Stimulated activated CD8-positive, alpha-beta memory T cell treated with anti-CD3 and anti-CD28 coated beads, Interleukin-7, amount 100 ng/mL, for 4 hours (primary cell): ENCODE measurements around the gene OPRM1.

Source experiments
- DNase-seq, 2 donors: peaks; one replicate each; pipeline ENCODE4 v3.0.0-alpha.2; 2020; ENCODE audit warnings: low read depth in 2 of 2

Gene OPRM1

DNA sequence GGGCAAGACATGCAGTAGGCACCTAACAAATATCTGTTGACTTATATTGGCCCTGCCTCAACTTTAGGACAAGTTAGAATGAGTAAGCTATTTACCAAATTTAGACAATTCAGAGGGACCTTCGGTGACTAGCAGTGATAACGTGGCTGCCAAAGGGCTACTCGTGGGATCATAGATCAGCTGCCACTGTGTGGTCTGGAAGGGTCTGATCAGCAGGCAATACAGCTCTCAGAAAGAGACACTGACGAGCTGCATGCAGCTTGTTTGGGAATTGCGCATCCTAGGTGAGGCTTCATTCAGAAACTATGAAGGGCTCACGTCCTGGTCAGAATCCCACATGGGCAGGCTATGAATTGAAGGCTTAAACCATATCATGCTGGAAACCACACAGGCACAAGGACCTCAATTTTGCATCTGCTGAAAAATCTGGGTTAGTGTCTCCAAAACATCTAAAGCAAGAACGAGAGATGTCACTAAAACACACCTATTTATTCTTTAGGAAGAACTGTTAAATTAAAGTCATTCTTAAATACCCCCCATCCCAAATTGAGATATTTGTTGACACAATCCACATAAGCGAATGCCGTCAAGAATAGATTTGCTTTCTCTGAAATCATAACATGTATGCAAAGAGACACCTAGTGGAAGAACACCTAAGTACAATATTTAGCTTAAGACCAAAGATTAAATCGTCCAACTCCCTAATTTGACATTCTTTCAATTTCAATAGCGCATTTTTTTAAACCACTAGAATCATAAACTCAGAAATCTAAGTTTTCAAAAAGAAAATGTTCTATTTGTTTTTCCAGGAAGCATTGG, 238.0 kb downstream of the OPRM1 start:
- DNase-seq = no peak

DNA sequence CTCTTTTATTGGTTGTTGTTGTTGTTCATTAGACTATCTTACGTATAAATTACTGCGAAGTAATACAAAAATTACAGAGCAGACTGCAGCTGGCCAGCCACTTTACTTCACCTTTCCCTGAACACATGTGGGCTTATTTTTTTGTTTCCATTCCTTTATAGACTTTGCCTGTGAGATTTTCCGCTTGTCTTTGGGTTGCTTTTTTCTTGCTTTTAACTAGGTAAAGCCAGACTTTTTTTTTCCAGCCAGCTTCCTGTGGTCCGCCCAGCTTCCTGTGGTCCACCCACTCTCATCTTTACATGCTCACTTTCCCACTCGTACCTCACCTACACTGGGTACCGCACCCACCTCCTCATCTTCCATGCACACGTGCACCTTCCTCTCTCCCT, 238.6 kb downstream of the OPRM1 start:
- DNase-seq = peak; percentile 23 to 31

DNA sequence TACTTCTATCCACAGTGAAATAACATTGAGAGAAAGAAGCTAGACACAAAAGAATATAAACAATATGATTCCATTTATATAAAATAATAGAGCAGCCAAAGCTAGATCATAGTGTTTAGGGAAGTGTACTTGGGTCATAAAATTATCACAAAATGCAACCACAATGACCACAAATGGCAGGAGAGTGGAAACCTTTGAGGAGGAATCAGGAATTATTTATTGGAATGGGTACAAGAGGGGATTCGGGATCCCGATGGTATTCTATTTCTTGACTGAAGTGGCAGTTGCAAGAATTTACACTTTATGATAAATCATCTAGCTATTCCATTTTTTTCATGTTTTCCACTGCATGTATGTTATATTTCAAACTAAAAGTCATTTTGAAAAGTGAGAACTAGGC, 241.5 kb downstream of the OPRM1 start:
- DNase-seq = no peak

DNA sequence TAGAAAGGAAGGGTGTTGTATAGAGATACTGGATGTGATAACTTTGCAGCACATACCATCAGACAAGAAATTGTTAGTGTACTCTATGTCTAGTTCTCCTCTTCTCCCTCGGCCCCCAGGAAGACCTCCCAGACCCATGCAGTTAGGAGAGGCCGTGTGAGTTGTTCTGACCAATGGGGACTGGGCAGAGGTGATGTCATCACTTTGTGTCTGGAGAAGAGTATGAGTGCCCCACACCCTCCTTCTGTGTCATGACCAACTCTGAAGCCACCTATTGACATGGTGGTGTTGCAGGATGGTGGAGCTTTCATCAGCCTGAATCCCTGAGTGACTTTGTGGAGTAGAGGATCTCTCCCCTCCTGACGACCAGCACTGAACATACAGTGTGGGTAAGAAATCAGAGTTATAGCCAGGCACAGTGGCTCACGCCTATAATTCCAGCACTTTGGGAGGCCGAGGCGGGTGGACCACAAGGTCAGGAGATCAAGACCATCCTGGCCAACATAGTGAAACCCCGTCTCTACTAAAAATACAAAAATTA, 245.3 kb downstream of the OPRM1 start:
- no peak for DNase-seq

DNA sequence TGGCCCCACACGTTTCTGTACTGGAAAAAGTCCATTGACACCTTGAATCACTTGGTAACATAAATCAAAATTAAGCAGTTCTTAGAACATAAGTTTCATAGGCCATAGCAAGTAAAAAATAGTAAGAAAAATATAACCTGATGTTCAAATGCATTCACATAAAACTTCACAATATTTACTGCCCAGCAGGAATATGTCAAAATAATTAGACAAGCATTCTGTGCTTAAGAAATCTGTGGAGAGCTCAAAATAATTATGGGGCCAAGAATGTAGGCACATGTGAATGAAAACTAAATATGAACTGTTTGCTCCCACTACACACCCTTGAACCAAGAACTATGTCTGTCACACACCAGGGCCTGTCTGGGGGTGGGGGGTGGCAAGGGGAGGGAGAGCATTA, 246.8 kb downstream of the OPRM1 start:
- no peak for DNase-seq

DNA sequence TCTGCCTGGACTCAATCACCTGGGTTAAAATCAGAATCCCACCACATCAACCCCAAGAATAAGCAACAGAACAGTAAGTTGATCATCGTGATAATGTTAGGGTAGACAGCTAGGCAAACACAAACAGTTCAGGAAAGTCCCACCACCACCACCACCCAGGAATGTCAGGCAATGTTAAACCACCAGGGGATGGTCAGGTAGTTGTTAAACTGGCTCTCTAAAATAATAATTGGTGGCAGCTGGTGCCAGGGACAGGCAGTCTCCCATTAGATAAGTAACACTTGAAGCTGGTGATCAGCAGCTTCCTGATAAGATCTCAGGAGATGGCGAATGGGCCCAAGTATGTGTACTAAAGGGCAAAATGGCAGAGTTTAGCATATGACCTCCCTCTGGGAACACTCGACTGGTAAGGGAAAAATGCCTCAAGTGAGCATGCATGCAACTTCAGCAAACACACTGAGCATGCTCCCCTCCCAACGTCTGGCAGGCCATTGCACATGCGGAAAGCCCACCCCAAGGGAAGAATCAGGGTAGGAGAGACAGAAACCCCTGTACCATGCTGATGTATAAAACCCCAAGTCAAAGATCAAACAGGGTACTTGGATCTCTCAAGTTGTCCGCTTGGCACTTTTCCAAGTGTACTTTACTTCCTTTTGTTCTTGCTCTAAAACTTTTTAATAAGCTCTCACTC, 250.9 kb downstream of the OPRM1 start:
- DNase-seq = no peak

DNA sequence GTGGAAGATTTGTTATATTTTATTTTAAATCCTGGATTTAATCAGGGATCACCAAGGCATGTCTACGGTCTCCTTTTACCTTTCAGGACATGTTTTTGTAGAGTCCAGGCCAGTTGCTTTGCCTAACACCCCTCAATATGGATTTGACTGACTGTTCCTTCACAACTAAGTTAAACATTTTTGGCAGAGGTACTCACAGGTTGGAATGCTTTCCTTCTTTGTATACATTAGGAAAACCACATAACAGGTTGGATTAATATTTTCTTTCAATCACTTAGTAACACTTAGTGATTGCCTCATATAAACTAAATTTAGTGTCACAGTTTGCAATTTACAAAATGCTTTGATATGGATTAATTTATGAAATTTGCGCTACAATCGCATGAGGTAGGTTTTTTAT, 253.0 kb downstream of the OPRM1 start:
- no peak for DNase-seq

DNA sequence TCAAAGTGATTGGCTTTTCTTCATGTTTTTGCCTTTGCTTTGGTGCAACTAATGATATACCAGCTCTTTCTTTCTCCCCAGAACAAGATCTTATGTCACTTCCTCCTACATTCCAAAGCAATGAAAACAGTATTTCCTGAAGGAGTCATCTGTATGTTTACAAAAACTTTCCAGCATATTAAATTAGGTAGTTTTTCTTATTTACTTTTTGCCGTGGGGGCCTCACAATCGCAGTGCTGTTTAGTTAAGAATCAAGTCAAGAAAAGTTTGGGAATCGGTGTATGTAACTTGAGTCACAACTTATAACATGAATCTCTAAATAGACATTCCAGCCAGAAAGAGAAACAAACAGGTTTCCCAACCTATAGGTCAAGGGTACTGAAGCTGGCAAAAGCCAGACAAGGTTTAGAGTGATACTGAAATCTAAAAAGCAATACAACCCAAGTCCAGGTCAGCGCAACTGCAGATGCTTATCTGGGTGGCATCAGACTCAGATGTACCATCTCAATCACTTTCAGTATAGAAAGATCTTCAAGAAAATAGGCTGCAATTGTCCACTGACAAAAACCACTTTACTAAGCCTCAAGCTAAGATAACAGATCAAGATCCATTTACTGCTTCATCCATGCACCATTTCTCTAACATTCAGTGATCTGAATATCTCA, 253.9 kb downstream of the OPRM1 start:
- DNase-seq = no peak

DNA sequence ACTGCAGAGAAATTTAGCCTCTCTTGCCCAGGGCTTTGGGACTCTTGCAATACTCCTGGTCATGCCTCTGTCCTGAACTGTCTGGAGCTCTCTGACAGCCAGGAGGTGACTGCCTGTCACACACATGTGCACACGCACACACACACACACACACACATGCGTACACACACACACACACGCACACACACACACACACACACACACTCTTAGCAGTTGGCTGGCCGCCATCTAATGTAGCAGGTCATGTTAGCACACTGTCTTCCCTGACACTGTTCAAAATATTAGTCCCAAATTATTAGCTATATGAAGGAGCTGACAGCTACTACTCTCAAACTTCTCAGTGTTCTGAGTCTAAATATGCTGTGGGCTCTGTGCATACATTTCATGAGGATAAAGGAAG, 256.7 kb downstream of the OPRM1 start:
- DNase-seq = no peak
